GM18867 (cell line): ENCODE measurements around the gene PLXNA2.

ENCODE experiments used
- ATAC-seq: cut with Tn5 transposase; IDR thresholded peaks from one replicate; pipeline ENCODE4 v1.9.1; 2021; ENCODE audit warnings: mild to moderate bottlenecking, moderate library complexity; ENCODE audit not compliant: unreplicated experiment

The PLXNA2 gene

GRCh38 chr1:208002672-208003071 lies 241.5 kb downstream of the PLXNA2 start:
- no peak for ATAC-seq

GRCh38 chr1:208002078-208002477 lies 242.1 kb downstream of the PLXNA2 start:
- no peak for ATAC-seq

- no peak for ATAC-seq
Measured at GRCh38 chr1:208000504-208000903, 243.7 kb downstream of the PLXNA2 start.

- ATAC-seq, result no peak
Measured at GRCh38 chr1:207999972-208000371, 244.2 kb downstream of the PLXNA2 start.

GRCh38 chr1:207999274-207999915 lies 244.8 kb downstream of the PLXNA2 start:
- no peak for ATAC-seq

GRCh38 chr1:207998691-207999090 lies 245.5 kb downstream of the PLXNA2 start:
- no peak for ATAC-seq

GRCh38 chr1:207997486-207998268 lies 246.5 kb downstream of the PLXNA2 start:
- no peak for ATAC-seq

- ATAC-seq, result no peak
Measured at GRCh38 chr1:207996636-207997035, 247.5 kb downstream of the PLXNA2 start.

GRCh38 chr1:207995576-207995975 lies 248.6 kb downstream of the PLXNA2 start:
- no peak for ATAC-seq

GRCh38 chr1:207993477-207994445 lies 250.4 kb downstream of the PLXNA2 start:
- ATAC-seq, result no peak

GRCh38 chr1:207992677-207993236 lies 251.4 kb downstream of the PLXNA2 start:
- no peak for ATAC-seq

GRCh38 chr1:207991583-207992026 lies 252.6 kb downstream of the PLXNA2 start:
- no peak for ATAC-seq

GRCh38 chr1:207990876-207991582 lies 253.2 kb downstream of the PLXNA2 start:
- ATAC-seq, result no peak

- no peak for ATAC-seq
Measured at GRCh38 chr1:207990455-207990854, 253.7 kb downstream of the PLXNA2 start.

GRCh38 chr1:207988326-207989165 lies 255.6 kb downstream of the PLXNA2 start:
- ATAC-seq, result no peak

GRCh38 chr1:207987164-207987563 lies 257.0 kb downstream of the PLXNA2 start:
- ATAC-seq, result no peak

GRCh38 chr1:207985996-207986395 lies 258.2 kb downstream of the PLXNA2 start:
- ATAC-seq, result no peak

GRCh38 chr1:207984831-207985572 lies 259.2 kb downstream of the PLXNA2 start:
- no peak for ATAC-seq
